DOHH2 (cell line): Measurements from ENCODE around the gene LINS1.

Experiments used
- H3F3A ChIP-seq: fragments of 200-600 bp; sonication (generic), shearing (Covaris generic); 2 replicates; pipeline ENCODE4 v1.6.0; 2016; ENCODE audit warnings: antibody characterized with exemption, mild to moderate bottlenecking; ENCODE audit not compliant: control insufficient read depth, insufficient read depth
- H3K27ac ChIP-seq: fragments of 200-600 bp; sonication (generic); 2 replicates; pipeline ENCODE4 v1.5.1; 2014; ENCODE audit warnings: low read depth, mild to moderate bottlenecking, low read length, moderate library complexity
- H3K27me3 ChIP-seq: fragments of 200-600 bp; sonication (generic); 2 replicates; pipeline ENCODE4 v1.6.1; 2014; ENCODE audit warnings: mild to moderate bottlenecking, low read length, mixed read lengths; ENCODE audit not compliant: control insufficient read depth
- H3K36me3 ChIP-seq: fragments of 200-600 bp; sonication (generic); 2 replicates; pipeline ENCODE4 v1.6.1; 2014; ENCODE audit warnings: mild to moderate bottlenecking, low read length, moderate library complexity, mixed read lengths; ENCODE audit not compliant: control insufficient read depth
- H3K4me1 ChIP-seq: fragments of 200-600 bp; sonication (generic); 2 replicates; pipeline ENCODE4 v1.6.1; 2014; ENCODE audit warnings: mild to moderate bottlenecking, low read length, mixed read lengths; ENCODE audit not compliant: control insufficient read depth
- H3K4me2 ChIP-seq: fragments of 200-600 bp; sonication (generic); 2 replicates; pipeline ENCODE4 v1.6.0; 2014; ENCODE audit warnings: mild to moderate bottlenecking, low read length, moderate library complexity
- H3K4me3 ChIP-seq: fragments of 200-600 bp; sonication (generic); 2 replicates; pipeline ENCODE4 v1.5.1; 2014; ENCODE audit warnings: mild to moderate bottlenecking, low read length, mixed read lengths
- H3K79me2 ChIP-seq: fragments of 200-600 bp; sonication (generic); 2 replicates; pipeline ENCODE4 v1.6.1; 2014; ENCODE audit warnings: mild to moderate bottlenecking, low read length, mixed read lengths; ENCODE audit not compliant: control insufficient read depth
- H3K9me2 ChIP-seq: fragments of 200-600 bp; sonication (generic); replicated peaks from 2 replicates; pipeline ENCODE4 v1.6.1; 2014; ENCODE audit warnings: mild to moderate bottlenecking, low read length, mixed read lengths; ENCODE audit not compliant: control insufficient read depth
- H3K9me3 ChIP-seq: fragments of 200-600 bp; sonication (generic); 2 replicates; pipeline ENCODE4 v1.6.1; 2014; ENCODE audit warnings: antibody characterized with exemption, low read length, mixed read lengths; ENCODE audit not compliant: control insufficient read depth, insufficient read depth
- H4K20me1 ChIP-seq: fragments of 200-600 bp; sonication (generic); 2 replicates; pipeline ENCODE4 v1.6.0; 2014; ENCODE audit warnings: low read depth, mild to moderate bottlenecking, antibody characterized with exemption, low read length, moderate library complexity; ENCODE audit not compliant: control insufficient read depth, insufficient read depth
- EZH2phosphoT487 ChIP-seq: fragments of 200-600 bp; sonication (generic); IDR thresholded peaks from 2 replicates; pipeline ENCODE4 v1.6.1; 2017; ENCODE audit warnings: borderline replicate concordance, mild to moderate bottlenecking, antibody characterized with exemption, low read length, moderate library complexity, mixed read lengths
- TF ChIP-seq, protein P1 (sequence below): fragments of 200-600 bp; sonication (generic); IDR thresholded peaks from one replicate; pipeline ENCODE4 v1.5.1; 2014; ENCODE audit warnings: antibody characterized with exemption, mild to moderate bottlenecking, low read depth, low read length; ENCODE audit not compliant: poor library complexity, severe bottlenecking

Gene LINS1

DNA sequence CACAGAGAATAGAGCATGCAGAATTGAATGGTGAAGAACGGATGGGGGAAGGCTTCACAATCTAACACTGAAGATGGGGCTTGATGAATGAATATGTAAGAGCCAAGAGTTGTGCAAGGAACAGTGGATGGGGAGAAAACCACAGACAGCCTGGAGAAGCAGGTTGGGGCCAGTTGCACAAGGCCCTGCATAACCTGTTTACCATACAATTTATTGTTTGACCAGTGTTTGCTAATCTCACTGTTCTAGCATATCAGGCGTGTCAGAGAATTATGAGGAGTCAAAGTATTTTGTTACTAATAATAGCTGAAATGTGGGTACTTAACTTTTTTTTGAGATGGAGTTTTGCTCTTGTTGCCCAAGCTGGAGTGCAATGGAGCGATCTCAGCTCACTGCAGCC is 36.4 kb downstream of the LINS1 start:
- Histone ChIP-seq H3K79me2 (no peaks in the 10 kb centered on the region), H3K4me2 (no peak overlapping the region), H4K20me1 (no peaks in the 10 kb centered on the region), H3K36me3 (peaks cover 10% of the 10 kb centered on the region; the same call in 1 of the 2 replicates), H3K27me3 (no peaks in the 10 kb centered on the region), H3K4me1 (no peaks in the 10 kb centered on the region), H3K9me2 (no peaks in the 10 kb centered on the region), H3F3A (no peaks in the 10 kb centered on the region), H3K9me3 (no peaks in the 10 kb centered on the region), H3K27ac (no peak overlapping the region), H3K4me3 (no peak overlapping the region)
- TF ChIP-seq EZH2phosphoT487, result no peak
- TF ChIP-seq, protein P1, sequence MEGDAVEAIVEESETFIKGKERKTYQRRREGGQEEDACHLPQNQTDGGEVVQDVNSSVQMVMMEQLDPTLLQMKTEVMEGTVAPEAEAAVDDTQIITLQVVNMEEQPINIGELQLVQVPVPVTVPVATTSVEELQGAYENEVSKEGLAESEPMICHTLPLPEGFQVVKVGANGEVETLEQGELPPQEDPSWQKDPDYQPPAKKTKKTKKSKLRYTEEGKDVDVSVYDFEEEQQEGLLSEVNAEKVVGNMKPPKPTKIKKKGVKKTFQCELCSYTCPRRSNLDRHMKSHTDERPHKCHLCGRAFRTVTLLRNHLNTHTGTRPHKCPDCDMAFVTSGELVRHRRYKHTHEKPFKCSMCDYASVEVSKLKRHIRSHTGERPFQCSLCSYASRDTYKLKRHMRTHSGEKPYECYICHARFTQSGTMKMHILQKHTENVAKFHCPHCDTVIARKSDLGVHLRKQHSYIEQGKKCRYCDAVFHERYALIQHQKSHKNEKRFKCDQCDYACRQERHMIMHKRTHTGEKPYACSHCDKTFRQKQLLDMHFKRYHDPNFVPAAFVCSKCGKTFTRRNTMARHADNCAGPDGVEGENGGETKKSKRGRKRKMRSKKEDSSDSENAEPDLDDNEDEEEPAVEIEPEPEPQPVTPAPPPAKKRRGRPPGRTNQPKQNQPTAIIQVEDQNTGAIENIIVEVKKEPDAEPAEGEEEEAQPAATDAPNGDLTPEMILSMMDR, result no peak

DNA sequence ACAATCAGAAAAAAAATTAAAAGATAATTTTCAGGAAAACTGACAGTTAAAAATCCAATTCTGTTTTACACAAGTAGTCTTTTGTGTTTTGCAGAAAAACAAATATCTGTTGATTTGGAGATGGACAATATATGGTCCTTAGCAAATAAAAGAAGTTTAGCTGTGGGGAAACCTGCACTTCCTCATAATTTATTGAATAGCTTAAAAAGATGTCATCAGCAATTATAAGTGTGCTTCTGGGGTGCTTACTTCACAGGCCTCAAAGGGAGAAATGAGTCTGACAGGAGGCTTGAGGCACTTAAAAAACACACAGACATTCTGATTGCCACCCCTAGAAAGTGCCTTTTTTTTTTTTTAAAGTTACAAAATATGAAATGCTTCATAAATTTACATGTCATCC is 41.7 kb downstream of the LINS1 start:
- TF ChIP-seq, protein P1, result no peak
- TF ChIP-seq EZH2phosphoT487, result no peak
- Histone ChIP-seq H3K9me3 (no peaks in the 10 kb centered on the region), H3K27ac (no peak overlapping the region), H3K79me2 (no peaks in the 10 kb centered on the region), H3K9me2 (no peaks in the 10 kb centered on the region), H4K20me1 (no peaks in the 10 kb centered on the region), H3F3A (no peaks in the 10 kb centered on the region), H3K4me3 (no peak overlapping the region), H3K4me2 (no peak overlapping the region), H3K36me3 (no peaks in the 10 kb centered on the region), H3K4me1 (no peaks in the 10 kb centered on the region), H3K27me3 (no peaks in the 10 kb centered on the region)

DNA sequence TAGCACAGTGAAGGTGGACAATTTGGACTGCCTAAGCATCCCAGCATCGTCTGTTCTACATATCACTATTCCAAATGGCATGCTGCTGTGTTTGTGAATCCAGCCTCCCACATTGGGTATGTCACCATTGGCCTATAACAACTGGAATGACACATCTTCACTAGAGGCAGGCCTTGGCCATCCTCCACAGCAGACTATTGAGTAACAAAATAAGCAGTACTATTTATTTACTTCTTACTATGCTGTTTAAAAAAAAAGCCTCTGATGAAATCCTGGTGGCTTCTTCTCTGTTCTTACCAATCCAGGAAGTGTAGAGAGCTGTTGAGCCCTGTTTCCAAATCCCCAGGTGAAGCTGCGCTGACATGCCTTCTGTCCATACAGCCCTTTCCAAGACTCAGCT is 42.7 kb downstream of the LINS1 start:
- Histone ChIP-seq H3K4me3 (no peak overlapping the region), H3K4me2 (no peak overlapping the region), H3F3A (no peaks in the 10 kb centered on the region), H3K9me3 (no peaks in the 10 kb centered on the region), H3K27ac (no peak overlapping the region), H3K4me1 (no peaks in the 10 kb centered on the region), H3K79me2 (no peaks in the 10 kb centered on the region), H3K9me2 (no peaks in the 10 kb centered on the region), H3K36me3 (no peaks in the 10 kb centered on the region), H4K20me1 (no peaks in the 10 kb centered on the region), H3K27me3 (no peaks in the 10 kb centered on the region)
- no peak for TF ChIP-seq EZH2phosphoT487
- TF ChIP-seq, protein P1, result no peak

DNA sequence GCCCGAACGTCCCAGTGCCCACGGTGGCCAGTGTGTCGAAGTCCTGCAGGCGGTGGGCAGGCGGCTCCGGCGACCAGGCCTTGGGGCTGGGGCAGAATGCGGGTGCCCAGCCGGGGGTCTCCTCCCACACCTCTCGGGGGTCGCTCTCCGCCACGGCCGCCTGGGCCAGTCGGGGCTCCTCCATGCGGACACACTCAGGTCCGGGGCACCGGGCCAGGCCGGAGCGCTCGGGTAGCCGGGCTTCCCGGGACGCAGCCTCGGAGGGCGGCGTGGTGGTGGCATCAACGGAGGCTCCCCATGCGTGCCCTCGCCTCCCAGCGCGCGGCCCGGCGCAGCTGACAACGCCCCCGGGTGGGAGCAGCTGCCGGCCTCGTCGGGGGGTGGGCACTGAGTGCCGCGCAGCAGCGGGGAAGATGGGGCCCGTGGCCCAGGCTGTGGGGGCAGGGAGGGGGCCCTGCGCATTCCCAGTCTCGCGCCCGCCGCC is 43.2 kb downstream of the LINS1 start:
- no peaks in the 10 kb centered on the region for H3K36me3 ChIP-seq
- H3K9me3 ChIP-seq, result no peaks in the 10 kb centered on the region
- no peaks in the 10 kb centered on the region for H3K79me2 ChIP-seq
- no peak overlapping the region for H3K27ac ChIP-seq
- no peak overlapping the region for H3K4me2 ChIP-seq
- no peaks in the 10 kb centered on the region for H4K20me1 ChIP-seq
- no peaks in the 10 kb centered on the region for H3F3A ChIP-seq
- H3K9me2 ChIP-seq, result no peaks in the 10 kb centered on the region
- no peaks in the 10 kb centered on the region for H3K27me3 ChIP-seq
- no peaks in the 10 kb centered on the region for H3K4me1 ChIP-seq
- H3K4me3 ChIP-seq, result no peak overlapping the region
- no peak for TF ChIP-seq EZH2phosphoT487
- TF ChIP-seq, protein P1, result no peak
